Measurements from ENCODE around the gene IGFN1. TPM values are rescaled to one million over a fixed set of nuclear protein-coding genes. Genes with fewer than 3 reads are reported as not detected.

Gene IGFN1
- total RNA-seq, 4 donors from 2014 or later, result not detected

DNA sequence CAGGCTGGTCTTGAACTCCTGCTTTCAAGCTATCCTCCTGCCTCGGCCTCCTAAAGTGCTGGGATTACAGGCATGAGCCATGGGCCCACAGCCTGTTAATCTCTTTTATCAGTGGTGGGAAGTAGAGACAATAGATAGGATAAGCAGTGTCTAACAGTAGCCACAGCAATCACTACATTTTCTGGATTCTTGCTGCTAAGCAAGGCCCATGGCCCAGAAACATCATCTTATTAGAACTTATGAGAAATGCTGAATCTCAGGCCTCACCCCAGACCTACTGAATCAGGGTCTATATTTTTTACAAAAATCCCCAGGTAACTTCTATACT is 29.7 kb downstream of the IGFN1 start:
- no peak overlapping the region for H3K27ac ChIP-seq
- H3K4me3 ChIP-seq, result no peak overlapping the region
- peaks cover 0 to 6% (median 0%) of the 10 kb centered on the region in 4 donors for H3K27me3 ChIP-seq
- no peak for TF ChIP-seq POLR2A (IDR thresholded peaks at IDR 0.05)
- TF ChIP-seq, protein P1, sequence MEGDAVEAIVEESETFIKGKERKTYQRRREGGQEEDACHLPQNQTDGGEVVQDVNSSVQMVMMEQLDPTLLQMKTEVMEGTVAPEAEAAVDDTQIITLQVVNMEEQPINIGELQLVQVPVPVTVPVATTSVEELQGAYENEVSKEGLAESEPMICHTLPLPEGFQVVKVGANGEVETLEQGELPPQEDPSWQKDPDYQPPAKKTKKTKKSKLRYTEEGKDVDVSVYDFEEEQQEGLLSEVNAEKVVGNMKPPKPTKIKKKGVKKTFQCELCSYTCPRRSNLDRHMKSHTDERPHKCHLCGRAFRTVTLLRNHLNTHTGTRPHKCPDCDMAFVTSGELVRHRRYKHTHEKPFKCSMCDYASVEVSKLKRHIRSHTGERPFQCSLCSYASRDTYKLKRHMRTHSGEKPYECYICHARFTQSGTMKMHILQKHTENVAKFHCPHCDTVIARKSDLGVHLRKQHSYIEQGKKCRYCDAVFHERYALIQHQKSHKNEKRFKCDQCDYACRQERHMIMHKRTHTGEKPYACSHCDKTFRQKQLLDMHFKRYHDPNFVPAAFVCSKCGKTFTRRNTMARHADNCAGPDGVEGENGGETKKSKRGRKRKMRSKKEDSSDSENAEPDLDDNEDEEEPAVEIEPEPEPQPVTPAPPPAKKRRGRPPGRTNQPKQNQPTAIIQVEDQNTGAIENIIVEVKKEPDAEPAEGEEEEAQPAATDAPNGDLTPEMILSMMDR (IDR thresholded peaks at IDR 0.05), result no peak
- H3K36me3 ChIP-seq, result no peaks in the 10 kb centered on the region
- intact Hi-C loops (cut with DNase I), result no loop called here
- H3K4me1 ChIP-seq, result peaks cover 0 to 5% (median 0%) of the 10 kb centered on the region in 3 donors
- DNase-seq, result no peak
- no peaks in the 10 kb centered on the region for H3K9me3 ChIP-seq
- 71 to 83% methylated on average over 1 of the region's 1 CpG for whole genome bisulfite sequencing, 2 donors

- no peak overlapping the region for H3K4me3 ChIP-seq
- TF ChIP-seq POLR2A (IDR thresholded peaks at IDR 0.05), result no peak
- TF ChIP-seq, protein P1 (IDR thresholded peaks at IDR 0.05), result no peak
- peaks cover 0 to 6% (median 0%) of the 10 kb centered on the region in 4 donors for H3K27me3 ChIP-seq
- DNase-seq, result no peak
- intact Hi-C loops (cut with DNase I), result no loop called here
- H3K9me3 ChIP-seq, result no peaks in the 10 kb centered on the region
- no peaks in the 10 kb centered on the region for H3K36me3 ChIP-seq
- 72 to 80% methylated on average over 6 to 10 of the region's 10 CpGs for WGBS, 2 donors
- no peak overlapping the region for H3K27ac ChIP-seq
- H3K4me1 ChIP-seq, result peaks cover 0 to 5% (median 0%) of the 10 kb centered on the region in 3 donors
Measured at GRCh38 chr1:201221201-201221846, 30.7 kb downstream of the IGFN1 start.

DNA sequence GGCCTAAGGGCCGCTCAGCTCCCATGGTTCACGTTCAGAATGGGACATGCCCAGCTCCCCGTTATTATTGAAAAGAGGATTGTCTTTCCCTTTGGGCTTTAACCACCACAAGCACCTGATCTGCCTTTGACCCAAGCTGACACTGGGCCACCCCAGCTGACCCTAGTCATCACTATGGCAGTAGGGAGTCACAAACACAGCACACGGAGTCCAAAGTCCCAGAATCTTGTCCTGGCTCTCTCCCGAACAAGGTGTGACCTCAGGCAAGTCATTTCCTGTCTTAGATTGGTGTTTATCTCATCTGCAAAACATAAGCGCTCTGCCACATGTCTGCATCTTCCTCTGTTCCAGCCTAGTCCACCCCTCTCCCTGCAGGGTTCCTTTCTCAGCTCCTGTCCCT is 31.5 kb downstream of the IGFN1 start:
- H3K9me3 ChIP-seq, result no peaks in the 10 kb centered on the region
- peaks cover 0 to 5% (median 0%) of the 10 kb centered on the region in 3 donors for H3K4me1 ChIP-seq
- WGBS, 2 donors, result 86 to 88% methylated on average over 4 to 6 of the region's 6 CpGs
- DNase-seq, result no peak
- no peak overlapping the region for H3K4me3 ChIP-seq
- peaks cover 0 to 10% (median 0%) of the 10 kb centered on the region in 4 donors for H3K27me3 ChIP-seq
- H3K27ac ChIP-seq, result no peak overlapping the region
- intact Hi-C loops (cut with DNase I), result no loop called here
- no peak for TF ChIP-seq POLR2A (IDR thresholded peaks at IDR 0.05)
- TF ChIP-seq, protein P1 (IDR thresholded peaks at IDR 0.05), result no peak
- H3K36me3 ChIP-seq, result no peaks in the 10 kb centered on the region

- 88 to 90% methylated on average over 17 of the region's 17 CpGs for WGBS, 2 donors
- intact Hi-C loops (cut with DNase I), result no loop called here
Measured at GRCh38 chr1:201223852-201224665, 33.4 kb downstream of the IGFN1 start.

More at GRCh38 chr1:201223852-201224665, 33.4 kb downstream of the IGFN1 start:
- peaks cover 0 to 19% (median 0%) of the 10 kb centered on the region in 4 donors for H3K27me3 ChIP-seq
- TF ChIP-seq, protein P1 (IDR thresholded peaks at IDR 0.05), result no peak
- no peak for TF ChIP-seq POLR2A (IDR thresholded peaks at IDR 0.05)
- DNase-seq, result no peak
- H3K9me3 ChIP-seq, result no peaks in the 10 kb centered on the region
- no peaks in the 10 kb centered on the region for H3K36me3 ChIP-seq
- no peak overlapping the region for H3K4me3 ChIP-seq
- H3K27ac ChIP-seq, result no peak overlapping the region
- H3K4me1 ChIP-seq, result peaks cover 0 to 5% (median 0%) of the 10 kb centered on the region in 3 donors

Data from esophagus squamous epithelium (tissue), 5 donors.